ENCODE data around the gene SYT2. TPM values are rescaled to one million over a fixed set of nuclear protein-coding genes. Genes with fewer than 3 reads are reported as not detected.
"Not testable (repeated sequence)": the region's sequence is repeated elsewhere in the genome, so short reads cannot be mapped to it uniquely, and the experiment has no call there.

SYT2 gene
- total RNA-seq, 2 donors from 2014 or later = 0.02 TPM; not detected in 1

GRCh38 chr1:202567738-202568137, 142.5 kb downstream of the SYT2 start:
- no peaks in the 10 kb centered on the region for H3K27me3 Mint-ChIP-seq (ENCODE audit: low read depth)
- no peak for DNase-seq
- no peaks in the 10 kb centered on the region for H3K9me3 Mint-ChIP-seq
- H3K27ac Mint-ChIP-seq = no peak overlapping the region
- no peak for ATAC-seq (replicated peaks in 1 of 2)
- no peak overlapping the region for H3K4me3 Mint-ChIP-seq
- peaks cover 11% of the 10 kb centered on the region for H3K4me1 Mint-ChIP-seq (ENCODE audit: low read depth)
- H3K36me3 Mint-ChIP-seq (ENCODE audit: insufficient read depth in 2 of 2) = no peaks in the 10 kb centered on the region

GRCh38 chr1:202565890-202566602, 144.2 kb downstream of the SYT2 start:
- H3K4me1 Mint-ChIP-seq (ENCODE audit: low read depth) = peaks cover 11% of the 10 kb centered on the region
- H3K4me3 Mint-ChIP-seq = no peak overlapping the region
- peak in 1 of 2 donors; percentile 3 for DNase-seq
- peak; percentile 65 to 72 for ATAC-seq (replicated peaks in 1 of 2)
- no peaks in the 10 kb centered on the region for H3K36me3 Mint-ChIP-seq (ENCODE audit: insufficient read depth in 2 of 2)
- H3K27me3 Mint-ChIP-seq (ENCODE audit: low read depth) = no peaks in the 10 kb centered on the region
- H3K27ac Mint-ChIP-seq = no peak overlapping the region
- H3K9me3 Mint-ChIP-seq = no peaks in the 10 kb centered on the region

- Mint-ChIP-seq H3K9me3 (no peaks in the 10 kb centered on the region), H3K36me3 (ENCODE audit: insufficient read depth in 2 of 2) (no peaks in the 10 kb centered on the region), H3K27me3 (ENCODE audit: low read depth) (no peaks in the 10 kb centered on the region), H3K27ac (no peak overlapping the region), H3K4me1 (ENCODE audit: low read depth) (peaks cover 11% of the 10 kb centered on the region), H3K4me3 (no peak overlapping the region)
- DNase-seq (no peak), ATAC-seq (replicated peaks in 1 of 2) (peak in 1 of 2 donors; percentile 39)
These were observed 145.2 kb downstream of the SYT2 start for GRCh38 chr1:202564958-202565495.

GRCh38 chr1:202563818-202564217, 146.4 kb downstream of the SYT2 start:
- H3K4me1 Mint-ChIP-seq (ENCODE audit: low read depth) = peaks cover 11% of the 10 kb centered on the region
- H3K27me3 Mint-ChIP-seq (ENCODE audit: low read depth) = no peaks in the 10 kb centered on the region
- no peak for ATAC-seq (replicated peaks in 1 of 2)
- H3K27ac Mint-ChIP-seq = no peak overlapping the region
- DNase-seq = no peak
- no peak overlapping the region for H3K4me3 Mint-ChIP-seq
- H3K36me3 Mint-ChIP-seq (ENCODE audit: insufficient read depth in 2 of 2) = no peaks in the 10 kb centered on the region
- H3K9me3 Mint-ChIP-seq = no peaks in the 10 kb centered on the region

- Mint-ChIP-seq H3K27ac (no peak overlapping the region), H3K4me3 (no peak overlapping the region)
These were observed 147.7 kb downstream of the SYT2 start for GRCh38 chr1:202562444-202563060.

GRCh38 chr1:202561726-202562443, 148.4 kb downstream of the SYT2 start:
- Mint-ChIP-seq H3K36me3 (ENCODE audit: insufficient read depth in 2 of 2) (no peaks in the 10 kb centered on the region), H3K27ac (no peak overlapping the region), H3K4me3 (no peak overlapping the region), H3K4me1 (ENCODE audit: low read depth) (peaks cover 6% of the 10 kb centered on the region), H3K9me3 (no peaks in the 10 kb centered on the region), H3K27me3 (ENCODE audit: low read depth) (no peaks in the 10 kb centered on the region)
- no peak for ATAC-seq (replicated peaks in 1 of 2)
- DNase-seq = no peak

More at GRCh38 chr1:202562444-202563060, 147.7 kb downstream of the SYT2 start:
- H3K27me3 Mint-ChIP-seq (ENCODE audit: low read depth) = no peaks in the 10 kb centered on the region
- H3K4me1 Mint-ChIP-seq (ENCODE audit: low read depth) = peaks cover 11% of the 10 kb centered on the region
- ATAC-seq (replicated peaks in 1 of 2) = no peak
- H3K36me3 Mint-ChIP-seq (ENCODE audit: insufficient read depth in 2 of 2) = no peaks in the 10 kb centered on the region
- no peak for DNase-seq
- H3K9me3 Mint-ChIP-seq = no peaks in the 10 kb centered on the region

- ATAC-seq (replicated peaks in 1 of 2) = no peak
These were observed 149.0 kb downstream of the SYT2 start for GRCh38 chr1:202561240-202561639.

GRCh38 chr1:202557662-202558061, 152.6 kb downstream of the SYT2 start:
- not testable (repeated sequence) for ATAC-seq (replicated peaks in 1 of 2); H3K9me3 Mint-ChIP-seq; H3K4me1 Mint-ChIP-seq (ENCODE audit: low read depth); H3K27ac Mint-ChIP-seq; H3K36me3 Mint-ChIP-seq (ENCODE audit: insufficient read depth in 2 of 2); H3K4me3 Mint-ChIP-seq; DNase-seq; H3K27me3 Mint-ChIP-seq (ENCODE audit: low read depth)

More at GRCh38 chr1:202561240-202561639, 149.0 kb downstream of the SYT2 start:
- Mint-ChIP-seq H3K27ac (peak overlapping the region; percentile 13), H3K9me3 (no peaks in the 10 kb centered on the region), H3K4me1 (ENCODE audit: low read depth) (peaks cover 6% of the 10 kb centered on the region), H3K36me3 (ENCODE audit: insufficient read depth in 2 of 2) (no peaks in the 10 kb centered on the region), H3K4me3 (no peak overlapping the region), H3K27me3 (ENCODE audit: low read depth) (no peaks in the 10 kb centered on the region)
- no peak for DNase-seq

GRCh38 chr1:202556037-202556436, 154.2 kb downstream of the SYT2 start:
- not testable (repeated sequence) for H3K36me3 Mint-ChIP-seq (ENCODE audit: insufficient read depth in 2 of 2); H3K27me3 Mint-ChIP-seq (ENCODE audit: low read depth); ATAC-seq (replicated peaks in 1 of 2); H3K4me1 Mint-ChIP-seq (ENCODE audit: low read depth); H3K27ac Mint-ChIP-seq; H3K9me3 Mint-ChIP-seq; H3K4me3 Mint-ChIP-seq; DNase-seq

- H3K4me3 Mint-ChIP-seq; H3K27ac Mint-ChIP-seq; H3K27me3 Mint-ChIP-seq (ENCODE audit: low read depth); H3K4me1 Mint-ChIP-seq (ENCODE audit: low read depth); H3K9me3 Mint-ChIP-seq; ATAC-seq (replicated peaks in 1 of 2); H3K36me3 Mint-ChIP-seq (ENCODE audit: insufficient read depth in 2 of 2); DNase-seq: not testable (repeated sequence)
These were observed 155.6 kb downstream of the SYT2 start for GRCh38 chr1:202554619-202555018.

- no peak overlapping the region for H3K4me3 Mint-ChIP-seq
- no peaks in the 10 kb centered on the region for H3K9me3 Mint-ChIP-seq
- H3K27ac Mint-ChIP-seq = no peak overlapping the region
- H3K27me3 Mint-ChIP-seq (ENCODE audit: low read depth) = no peaks in the 10 kb centered on the region
- no peaks in the 10 kb centered on the region for H3K36me3 Mint-ChIP-seq (ENCODE audit: insufficient read depth in 2 of 2)
- H3K4me1 Mint-ChIP-seq (ENCODE audit: low read depth) = peaks cover 9% of the 10 kb centered on the region
- no peak for ATAC-seq (replicated peaks in 1 of 2)
- no peak for DNase-seq
These were observed 156.7 kb downstream of the SYT2 start for GRCh38 chr1:202553560-202554038.

GRCh38 chr1:202553078-202553477, 157.2 kb downstream of the SYT2 start:
- not testable (repeated sequence) for H3K36me3 Mint-ChIP-seq (ENCODE audit: insufficient read depth in 2 of 2); ATAC-seq (replicated peaks in 1 of 2); H3K27me3 Mint-ChIP-seq (ENCODE audit: low read depth); H3K4me1 Mint-ChIP-seq (ENCODE audit: low read depth); H3K9me3 Mint-ChIP-seq; H3K4me3 Mint-ChIP-seq; DNase-seq; H3K27ac Mint-ChIP-seq

- ATAC-seq (replicated peaks in 1 of 2); H3K27me3 Mint-ChIP-seq (ENCODE audit: low read depth); H3K9me3 Mint-ChIP-seq; H3K27ac Mint-ChIP-seq; H3K4me3 Mint-ChIP-seq; H3K36me3 Mint-ChIP-seq (ENCODE audit: insufficient read depth in 2 of 2); DNase-seq; H3K4me1 Mint-ChIP-seq (ENCODE audit: low read depth): not testable (repeated sequence)
These were observed 157.6 kb downstream of the SYT2 start for GRCh38 chr1:202552615-202553014.

Data from activated T-cell treated with anti-CD3 and anti-CD28 coated beads, Interleukin-2, amount 50 U/mL, for 72 hours (primary cell).